NOMO-1 (cell line): Measurements from ENCODE around the gene CYP2F1.
"Not testable (repeated sequence)": the region's sequence is repeated elsewhere in the genome, so short reads cannot be mapped to it uniquely, and the experiment has no call there.

ENCODE experiments used
- DNase-seq, 2 experiments: peaks; one replicate each; lab custom pipeline; 2025; ENCODE audit not compliant: unreplicated experiment in 2 of 2; lab: John Stamatoyannopoulos, UW

CYP2F1 gene

GRCh38 chr19:41126765-41127203 lies 12.6 kb downstream of the CYP2F1 start:
- DNase-seq = peak; percentile 5 to 19

- not testable (repeated sequence) for DNase-seq
Measured at GRCh38 chr19:41127362-41127761, 13.1 kb downstream of the CYP2F1 start.

GRCh38 chr19:41127801-41128300 lies 13.6 kb downstream of the CYP2F1 start:
- peak; percentile 28 to 40 for DNase-seq

- no peak for DNase-seq
Measured at GRCh38 chr19:41128692-41129091, 14.5 kb downstream of the CYP2F1 start.

GRCh38 chr19:41131186-41131585 lies 17.0 kb downstream of the CYP2F1 start:
- DNase-seq = no peak

GRCh38 chr19:41133260-41133659 lies 19.0 kb downstream of the CYP2F1 start:
- DNase-seq = no peak

- no peak for DNase-seq
Measured at GRCh38 chr19:41134616-41135015, 20.4 kb downstream of the CYP2F1 start.

- peak; percentile 35 to 45 for DNase-seq
Measured at GRCh38 chr19:41135390-41136384, 21.5 kb downstream of the CYP2F1 start.

- no peak for DNase-seq
Measured at GRCh38 chr19:41136636-41137455, 22.6 kb downstream of the CYP2F1 start.

- peak; percentile 62 to 73 for DNase-seq
Measured at GRCh38 chr19:41144403-41144802, 30.2 kb downstream of the CYP2F1 start.

- no peak for DNase-seq
Measured at GRCh38 chr19:41149831-41150230, 35.6 kb downstream of the CYP2F1 start.

GRCh38 chr19:41150986-41151385 lies 36.8 kb downstream of the CYP2F1 start:
- DNase-seq = not testable (repeated sequence)

GRCh38 chr19:41154060-41154459 lies 39.8 kb downstream of the CYP2F1 start:
- no peak for DNase-seq

- no peak for DNase-seq
Measured at GRCh38 chr19:41156207-41156606, 42.0 kb downstream of the CYP2F1 start.

- DNase-seq = no peak
Measured at GRCh38 chr19:41159881-41160280, 45.6 kb downstream of the CYP2F1 start.

- DNase-seq = no peak
Measured at GRCh38 chr19:41161903-41162302, 47.7 kb downstream of the CYP2F1 start.

GRCh38 chr19:41166944-41167804 lies 52.9 kb downstream of the CYP2F1 start:
- no peak for DNase-seq

- DNase-seq = no peak
Measured at GRCh38 chr19:41172297-41173164, 58.3 kb downstream of the CYP2F1 start.

- DNase-seq = no peak
Measured at GRCh38 chr19:41174297-41174928, 60.2 kb downstream of the CYP2F1 start.
